IMR-90 (cell line): ENCODE data around the gene ITGAE.

Experiments used
- CEBPB ChIP-seq: IDR thresholded peaks from 2 replicates; pipeline ENCODE4 v1.6.1; 2012; ENCODE audit warnings: low read depth, low read length, improper control_type of control experiment
- CTCF ChIP-seq: conservative IDR thresholded peaks from 2 replicates; pipeline ENCODE4 v1.5.1; 2012; ENCODE audit warnings: mild to moderate bottlenecking, low read depth, low read length, improper control_type of control experiment
- POLR2A ChIP-seq: IDR thresholded peaks from 2 replicates; pipeline ENCODE4 v1.6.1; 2012; ENCODE audit warnings: mild to moderate bottlenecking, low read depth, low read length

DNA sequence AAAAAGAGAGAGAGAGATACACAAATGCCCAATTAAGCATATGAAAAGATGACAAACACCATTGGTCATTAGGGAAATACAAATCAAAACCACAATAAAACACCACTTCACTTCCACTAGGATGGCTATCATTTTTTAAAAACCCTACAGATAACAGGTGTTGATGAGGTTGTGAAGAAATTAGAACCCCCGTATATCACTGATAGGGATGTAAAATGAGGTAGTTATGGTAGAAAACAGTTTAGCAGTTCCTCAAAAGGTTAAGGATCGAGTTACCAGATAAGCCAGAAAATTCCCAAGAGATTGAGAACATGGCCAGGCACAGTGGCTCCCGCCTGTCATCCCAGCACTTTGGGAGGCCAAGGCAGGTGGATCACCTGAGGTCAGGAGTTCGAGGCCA is 107.8 kb downstream of the ITGAE start:
- TF ChIP-seq CTCF (no peak), POLR2A (no peak), CEBPB (no peak)
